Epithelial cell of esophagus (primary cell): Measurements from ENCODE around the gene XRCC4.

Experiments
- DNase-seq: peaks from one replicate; pipeline ENCODE4 v3.0.0; 2010; ENCODE audit warnings: low read depth
- H3K4me3 ChIP-seq: 2 replicates; pipeline ENCODE4 v1.5.1; 2011; ENCODE audit warnings: mild to moderate bottlenecking, low read length, control low read depth
- CTCF ChIP-seq: IDR thresholded peaks from 2 replicates; pipeline ENCODE4 v1.5.1; 2011; ENCODE audit warnings: low read depth, mild to moderate bottlenecking, low read length, control low read depth, inconsistent platforms; ENCODE audit not compliant: insufficient read depth; ENCODE audit errors: missing control alignments

The XRCC4 gene

DNA sequence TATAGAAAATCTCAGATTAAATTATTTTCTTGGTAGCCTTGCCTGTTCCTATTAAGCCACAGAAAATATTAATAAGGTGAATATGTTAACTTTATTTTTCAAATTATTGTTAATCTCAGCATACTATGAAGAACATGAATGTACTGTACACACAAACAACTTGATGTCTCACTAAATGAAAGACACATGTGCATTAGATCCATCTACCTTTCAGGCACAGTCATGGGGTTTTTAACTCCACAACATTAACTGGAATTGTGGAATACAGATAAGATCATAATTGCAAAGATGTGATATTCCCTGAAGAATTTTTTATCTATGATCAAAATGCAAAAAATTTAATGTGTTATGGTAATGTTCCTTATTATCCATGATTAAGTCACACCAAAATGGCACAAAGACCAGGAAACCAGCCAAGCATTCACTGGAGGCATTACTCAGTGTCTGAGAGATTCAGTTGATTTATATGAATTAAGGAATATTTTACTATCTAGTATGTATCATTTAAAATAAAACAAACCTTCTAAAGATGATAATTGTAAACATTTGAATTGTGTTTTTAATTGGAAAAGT lies 244.2 kb downstream of the XRCC4 start:
- H3K4me3 ChIP-seq: no peak overlapping the region
- no peak for DNase-seq
- TF ChIP-seq CTCF: no peak

DNA sequence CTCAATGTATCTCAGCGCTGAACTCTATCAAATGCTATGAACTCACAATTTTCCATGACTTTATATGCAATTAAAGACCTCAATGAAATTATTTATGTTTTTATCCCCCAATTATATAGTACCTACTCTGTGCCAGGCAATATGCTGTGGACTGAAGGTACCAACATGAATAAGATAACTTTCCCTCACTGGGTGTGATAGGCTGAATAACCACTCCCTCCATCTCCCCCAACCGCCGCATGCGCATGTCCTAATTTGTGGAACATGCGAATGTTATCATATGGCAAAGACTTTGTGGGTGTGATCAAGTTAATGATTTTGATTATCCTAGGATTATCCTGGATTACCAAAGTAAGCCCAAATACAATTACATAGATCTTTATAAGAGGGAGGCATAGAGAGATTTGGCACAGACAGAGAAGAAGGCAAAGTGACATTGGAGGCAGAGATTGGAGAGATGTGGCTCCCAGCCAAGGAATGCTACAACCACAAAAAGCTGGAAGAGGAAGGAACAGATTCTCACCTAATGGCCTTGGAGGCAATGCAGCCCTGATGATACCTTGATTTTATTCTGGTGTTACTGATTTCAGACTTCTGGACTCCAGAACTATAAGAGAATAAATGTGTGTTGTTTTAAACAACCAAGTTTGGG lies 245.1 kb downstream of the XRCC4 start:
- no peak for DNase-seq
- no peak overlapping the region for H3K4me3 ChIP-seq

GRCh38 chr5:83323557-83324180 lies 246.3 kb downstream of the XRCC4 start:
- no peak overlapping the region for H3K4me3 ChIP-seq
- no peak for TF ChIP-seq CTCF
- no peak for DNase-seq

More for the DNA sequence above, 245.1 kb downstream of the XRCC4 start:
- TF ChIP-seq CTCF: no peak

DNA sequence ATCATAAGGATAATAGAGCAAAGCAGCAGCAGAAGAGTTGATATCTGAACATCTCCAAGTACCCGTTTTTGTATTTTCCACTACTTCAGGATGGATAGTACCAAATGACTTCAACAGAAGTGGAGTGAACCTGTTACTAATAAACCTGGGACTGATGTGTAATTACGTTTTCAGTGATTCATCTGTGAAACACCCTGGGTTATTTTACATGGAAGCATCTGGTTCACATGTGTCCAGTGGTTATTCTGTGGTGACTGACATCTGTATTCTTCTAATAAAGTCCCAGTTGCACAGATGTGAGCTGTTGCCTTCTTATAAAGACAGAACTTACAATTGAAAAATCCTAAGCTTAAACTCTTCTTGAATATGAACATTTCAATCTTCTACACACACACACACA lies 254.5 kb downstream of the XRCC4 start:
- DNase-seq: peak; percentile 18
- TF ChIP-seq CTCF: no peak
- H3K4me3 ChIP-seq: no peak overlapping the region

DNA sequence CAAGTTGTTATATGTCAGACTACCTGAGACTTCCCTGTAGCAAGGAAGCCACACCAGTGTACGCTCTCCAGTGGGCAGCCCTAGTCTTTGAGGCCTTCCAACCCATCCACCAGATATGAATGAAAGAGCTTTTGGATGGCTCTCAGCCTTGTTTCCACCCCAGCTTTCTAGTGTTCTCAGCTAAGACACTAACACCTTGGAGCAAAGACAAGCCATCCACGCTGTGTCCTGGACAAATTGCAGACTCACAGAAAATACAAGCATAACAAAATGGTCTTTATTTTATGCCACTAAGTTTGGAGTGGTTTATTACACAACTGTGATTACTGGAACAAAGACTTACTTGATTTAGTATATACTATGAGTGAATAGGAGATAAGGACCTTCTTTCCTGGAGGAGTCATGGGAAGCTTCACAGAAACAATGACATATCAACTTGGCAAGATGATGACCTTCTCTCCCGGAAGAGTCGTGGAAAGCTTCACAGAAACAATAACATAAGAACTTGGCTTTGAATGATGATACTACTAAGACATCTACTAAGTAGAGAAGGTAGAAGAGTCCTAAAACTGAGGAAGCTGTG lies 260.2 kb downstream of the XRCC4 start:
- no peak for TF ChIP-seq CTCF

GRCh38 chr5:83340511-83340918 lies 263.2 kb downstream of the XRCC4 start:
- H3K4me3 ChIP-seq: no peak overlapping the region
- TF ChIP-seq CTCF: no peak
- DNase-seq: no peak

More for the DNA sequence above, 260.2 kb downstream of the XRCC4 start:
- no peak overlapping the region for H3K4me3 ChIP-seq
- no peak for DNase-seq
